Raji (cell line): Measurements from ENCODE around the gene CAMK1G.

Experiments used
- POLR2A ChIP-seq: IDR thresholded peaks from 2 replicates; pipeline ENCODE4 v1.6.1; 2011; ENCODE audit warnings: low read depth, low read length, control low read depth; ENCODE audit not compliant: insufficient read depth

The CAMK1G gene

GRCh38 chr1:209628618-209629299, 45.2 kb downstream of the CAMK1G start:
- TF ChIP-seq POLR2A, result no peak

- no peak for TF ChIP-seq POLR2A
Measured at GRCh38 chr1:209629621-209630382, 46.3 kb downstream of the CAMK1G start.

GRCh38 chr1:209630383-209631225, 47.1 kb downstream of the CAMK1G start:
- TF ChIP-seq POLR2A, result no peak

GRCh38 chr1:209633335-209633997, 50.0 kb downstream of the CAMK1G start:
- TF ChIP-seq POLR2A, result no peak

- no peak for TF ChIP-seq POLR2A
Measured at GRCh38 chr1:209634005-209634737, 50.7 kb downstream of the CAMK1G start.

- no peak for TF ChIP-seq POLR2A
Measured at GRCh38 chr1:209635850-209636249, 52.3 kb downstream of the CAMK1G start.

GRCh38 chr1:209641832-209642172, 58.3 kb downstream of the CAMK1G start:
- no peak for TF ChIP-seq POLR2A

GRCh38 chr1:209642816-209643215, 59.3 kb downstream of the CAMK1G start:
- TF ChIP-seq POLR2A, result no peak

- no peak for TF ChIP-seq POLR2A
Measured at GRCh38 chr1:209643285-209644020, 59.9 kb downstream of the CAMK1G start.

GRCh38 chr1:209645574-209646452, 62.3 kb downstream of the CAMK1G start:
- no peak for TF ChIP-seq POLR2A

- TF ChIP-seq POLR2A, result no peak
Measured at GRCh38 chr1:209646558-209646957, 63.0 kb downstream of the CAMK1G start.

- no peak for TF ChIP-seq POLR2A
Measured at GRCh38 chr1:209647156-209647555, 63.6 kb downstream of the CAMK1G start.

- no peak for TF ChIP-seq POLR2A
Measured at GRCh38 chr1:209648346-209648745, 64.8 kb downstream of the CAMK1G start.
